ENCODE data around the gene LRPAP1. TPM values are rescaled to one million over a fixed set of nuclear protein-coding genes. Genes with fewer than 3 reads are reported as not detected.

Gene LRPAP1
- polyA plus RNA-seq, 1 donor (not counting 4 experiments of a cell fraction or from before 2014, with no cell fraction given), result 121 TPM

- dilution Hi-C loops (cut with MboI; ENCODE audit: extremely low pct_ligation_motif_present, low sequenced_read_pairs), result no loop called here
- Histone ChIP-seq H3K9ac (ENCODE audit: control insufficient read depth, extremely low read depth, insufficient read depth, low read length) (no peak overlapping the region), H3K36me3 (ENCODE audit: control insufficient read depth in 2 of 2, extremely low read depth in 1 of 2, insufficient read depth in 2 of 2, low read length in 2 of 2) (no peaks in the 10 kb centered on the region), H3K27me3 (ENCODE audit: control insufficient read depth, extremely low read depth, insufficient read depth, low read length) (peaks cover 74% of the 10 kb centered on the region), H3K27ac (ENCODE audit: control insufficient read depth, insufficient read depth, low read length) (no peak overlapping the region), H3K79me2 (ENCODE audit: control insufficient read depth, insufficient read depth, low read length) (no peaks in the 10 kb centered on the region), H3K9me1 (ENCODE audit: control insufficient read depth, extremely low read depth, insufficient read depth, low read length) (no peaks in the 10 kb centered on the region), H3K4me3 (ENCODE audit: control insufficient read depth in 2 of 3, extremely low read depth in 1 of 3, insufficient read depth in 2 of 3, low read depth in 1 of 3, low read length in 3 of 3) (no peak overlapping the region), H4K20me1 (ENCODE audit: control insufficient read depth, extremely low read depth, insufficient read depth, low read length) (no peaks in the 10 kb centered on the region), H3K4me1 (ENCODE audit: control insufficient read depth, extremely low read depth, insufficient read depth, low read length) (peaks cover 7% of the 10 kb centered on the region), H3K4me2 (ENCODE audit: control insufficient read depth, extremely low read depth, insufficient read depth, low read depth, low read length) (no peak overlapping the region), H2AFZ (ENCODE audit: control insufficient read depth, low read length) (no peak overlapping the region), H3K9me3 (ENCODE audit: control insufficient read depth, low read depth, low read length) (no peaks in the 10 kb centered on the region)
- TF ChIP-seq EZH2 (IDR thresholded peaks at IDR 0.05; ENCODE audit: low read length) (no peak), CTCF (optimal IDR thresholded peaks at IDR 0.05 in 1 of 3, IDR thresholded peaks at IDR 0.05 in 1 of 3, conservative IDR thresholded peaks at IDR 0.05 in 1 of 3; ENCODE audit: extremely low read depth in 1 of 3, insufficient read depth in 2 of 3, low read length in 3 of 3) (no peak)
- no peak for FAIRE-seq
- no peak for DNase-seq (ENCODE audit: low read depth, low spot score)
Measured at GRCh38 chr4:3472411-3473141, 59.6 kb downstream of the LRPAP1 start.

GRCh38 chr4:3471886-3472285 is 60.3 kb downstream of the LRPAP1 start:
- Histone ChIP-seq H3K27ac (ENCODE audit: control insufficient read depth, insufficient read depth, low read length) (no peak overlapping the region), H2AFZ (ENCODE audit: control insufficient read depth, low read length) (no peak overlapping the region), H3K9ac (ENCODE audit: control insufficient read depth, extremely low read depth, insufficient read depth, low read length) (no peak overlapping the region), H3K4me2 (ENCODE audit: control insufficient read depth, extremely low read depth, insufficient read depth, low read depth, low read length) (no peak overlapping the region), H3K9me1 (ENCODE audit: control insufficient read depth, extremely low read depth, insufficient read depth, low read length) (no peaks in the 10 kb centered on the region), H3K4me3 (ENCODE audit: control insufficient read depth in 2 of 3, extremely low read depth in 1 of 3, insufficient read depth in 2 of 3, low read depth in 1 of 3, low read length in 3 of 3) (no peak overlapping the region), H3K79me2 (ENCODE audit: control insufficient read depth, insufficient read depth, low read length) (no peaks in the 10 kb centered on the region), H3K27me3 (ENCODE audit: control insufficient read depth, extremely low read depth, insufficient read depth, low read length) (peaks cover 72% of the 10 kb centered on the region), H3K9me3 (ENCODE audit: control insufficient read depth, low read depth, low read length) (no peaks in the 10 kb centered on the region), H3K4me1 (ENCODE audit: control insufficient read depth, extremely low read depth, insufficient read depth, low read length) (peaks cover 7% of the 10 kb centered on the region), H3K36me3 (ENCODE audit: control insufficient read depth in 2 of 2, extremely low read depth in 1 of 2, insufficient read depth in 2 of 2, low read length in 2 of 2) (no peaks in the 10 kb centered on the region), H4K20me1 (ENCODE audit: control insufficient read depth, extremely low read depth, insufficient read depth, low read length) (no peaks in the 10 kb centered on the region)
- dilution Hi-C loops (cut with MboI; ENCODE audit: extremely low pct_ligation_motif_present, low sequenced_read_pairs), result no loop called here
- no peak for DNase-seq (ENCODE audit: low read depth, low spot score)
- no peak for FAIRE-seq
- TF ChIP-seq EZH2 (IDR thresholded peaks at IDR 0.05; ENCODE audit: low read length) (no peak), CTCF (optimal IDR thresholded peaks at IDR 0.05 in 1 of 3, IDR thresholded peaks at IDR 0.05 in 1 of 3, conservative IDR thresholded peaks at IDR 0.05 in 1 of 3; ENCODE audit: extremely low read depth in 1 of 3, insufficient read depth in 2 of 3, low read length in 3 of 3) (no peak)

Data from keratinocyte (primary cell).